Right lobe of liver (tissue), 4 donors: ENCODE measurements around the gene B3GALT2.

Experiments used
- POLR2A ChIP-seq: fragments of 450-650 bp; IDR thresholded peaks from one replicate; pipeline ENCODE4 v1.6.1; 2017; ENCODE audit warnings: antibody characterized with exemption, mild to moderate bottlenecking
- TF ChIP-seq, protein P1 (sequence below), 4 donors: fragments of 200-600 bp in 3 of 4; fragments of 450-650 bp in 1 of 4; IDR thresholded peaks; one replicate each; pipeline versions ENCODE4 v1.5.1 to v1.8.0; 2016 to 2022; ENCODE audit warnings: antibody characterized with exemption in 4 of 4, mild to moderate bottlenecking in 2 of 4
- donor health status: DM: no; HTN: no; CAD: no.
- donor health status: DM: no; HTN: no; CAD: no.
- donor health status: DM: no; HTN: yes; CAD: no.

DNA sequence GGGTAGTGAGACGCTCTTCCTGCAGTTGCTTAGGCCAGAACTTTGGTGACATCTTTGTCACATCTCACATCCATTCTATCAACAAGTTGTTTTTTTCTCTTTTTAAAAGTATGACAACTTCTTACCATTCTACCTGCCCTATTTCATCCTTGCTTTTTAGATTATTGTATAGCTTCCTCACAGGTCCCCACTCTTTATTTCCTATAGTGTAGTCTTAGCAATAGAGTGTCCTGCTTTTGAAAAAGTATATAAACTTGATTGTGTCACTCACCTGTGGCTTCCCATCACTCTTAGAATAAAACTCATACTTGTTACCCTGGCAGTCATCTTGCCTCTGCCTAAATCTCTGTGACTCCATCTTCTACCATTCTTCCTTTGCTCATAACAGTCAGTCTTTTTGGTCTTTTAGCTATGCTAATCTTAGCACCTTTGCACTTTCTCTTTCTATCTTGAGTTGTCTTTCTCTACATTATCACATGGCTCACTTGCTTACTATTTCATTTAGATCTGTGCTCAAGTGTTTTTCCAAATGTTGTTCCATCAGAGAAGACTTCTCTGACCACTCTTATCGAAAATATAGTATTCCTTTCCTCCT, 55.0 kb downstream of the B3GALT2 start:
- TF ChIP-seq, protein P1, sequence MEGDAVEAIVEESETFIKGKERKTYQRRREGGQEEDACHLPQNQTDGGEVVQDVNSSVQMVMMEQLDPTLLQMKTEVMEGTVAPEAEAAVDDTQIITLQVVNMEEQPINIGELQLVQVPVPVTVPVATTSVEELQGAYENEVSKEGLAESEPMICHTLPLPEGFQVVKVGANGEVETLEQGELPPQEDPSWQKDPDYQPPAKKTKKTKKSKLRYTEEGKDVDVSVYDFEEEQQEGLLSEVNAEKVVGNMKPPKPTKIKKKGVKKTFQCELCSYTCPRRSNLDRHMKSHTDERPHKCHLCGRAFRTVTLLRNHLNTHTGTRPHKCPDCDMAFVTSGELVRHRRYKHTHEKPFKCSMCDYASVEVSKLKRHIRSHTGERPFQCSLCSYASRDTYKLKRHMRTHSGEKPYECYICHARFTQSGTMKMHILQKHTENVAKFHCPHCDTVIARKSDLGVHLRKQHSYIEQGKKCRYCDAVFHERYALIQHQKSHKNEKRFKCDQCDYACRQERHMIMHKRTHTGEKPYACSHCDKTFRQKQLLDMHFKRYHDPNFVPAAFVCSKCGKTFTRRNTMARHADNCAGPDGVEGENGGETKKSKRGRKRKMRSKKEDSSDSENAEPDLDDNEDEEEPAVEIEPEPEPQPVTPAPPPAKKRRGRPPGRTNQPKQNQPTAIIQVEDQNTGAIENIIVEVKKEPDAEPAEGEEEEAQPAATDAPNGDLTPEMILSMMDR (IDR thresholded peaks at IDR 0.05), result no peak
- no peak for TF ChIP-seq POLR2A
